ENCODE results near the gene NMNAT2.
"Not testable (repeated sequence)": the region's sequence is repeated elsewhere in the genome, so short reads cannot be mapped to it uniquely, and the experiment has no call there.

The NMNAT2 gene

DNA sequence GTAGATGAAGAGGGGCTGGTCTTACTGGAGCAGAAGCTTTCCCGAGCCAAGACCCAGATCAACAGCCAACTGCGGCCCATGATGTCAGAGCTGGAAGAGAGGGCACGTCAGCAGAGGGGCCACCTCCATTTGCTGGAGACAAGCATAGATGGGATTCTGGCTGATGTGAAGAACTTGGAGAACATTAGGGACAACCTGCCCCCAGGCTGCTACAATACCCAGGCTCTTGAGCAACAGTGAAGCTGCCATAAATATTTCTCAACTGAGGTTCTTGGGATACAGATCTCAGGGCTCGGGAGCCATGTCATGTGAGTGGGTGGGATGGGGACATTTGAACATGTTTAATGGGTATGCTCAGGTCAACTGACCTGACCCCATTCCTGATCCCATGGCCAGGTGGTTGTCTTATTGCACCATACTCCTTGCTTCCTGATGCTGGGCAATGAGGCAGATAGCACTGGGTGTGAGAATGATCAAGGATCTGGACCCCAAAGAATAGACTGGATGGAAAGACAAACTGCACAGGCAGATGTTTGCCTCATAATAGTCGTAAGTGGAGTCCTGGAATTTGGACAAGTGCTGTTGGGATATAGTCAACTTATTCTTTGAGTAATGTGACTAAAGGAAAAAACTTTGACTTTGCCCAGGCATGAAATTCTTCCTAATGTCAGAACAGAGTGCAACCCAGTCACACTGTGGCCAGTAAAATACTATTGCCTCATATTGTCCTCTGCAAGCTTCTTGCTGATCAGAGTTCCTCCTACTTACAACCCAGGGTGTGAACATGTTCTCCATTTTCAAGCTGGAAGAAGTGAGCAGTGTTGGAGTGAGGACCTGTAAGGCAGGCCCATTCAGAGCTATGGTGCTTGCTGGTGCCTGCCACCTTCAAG lies 174.8 kb downstream of the NMNAT2 start:
- TF ChIP-seq, protein P1, sequence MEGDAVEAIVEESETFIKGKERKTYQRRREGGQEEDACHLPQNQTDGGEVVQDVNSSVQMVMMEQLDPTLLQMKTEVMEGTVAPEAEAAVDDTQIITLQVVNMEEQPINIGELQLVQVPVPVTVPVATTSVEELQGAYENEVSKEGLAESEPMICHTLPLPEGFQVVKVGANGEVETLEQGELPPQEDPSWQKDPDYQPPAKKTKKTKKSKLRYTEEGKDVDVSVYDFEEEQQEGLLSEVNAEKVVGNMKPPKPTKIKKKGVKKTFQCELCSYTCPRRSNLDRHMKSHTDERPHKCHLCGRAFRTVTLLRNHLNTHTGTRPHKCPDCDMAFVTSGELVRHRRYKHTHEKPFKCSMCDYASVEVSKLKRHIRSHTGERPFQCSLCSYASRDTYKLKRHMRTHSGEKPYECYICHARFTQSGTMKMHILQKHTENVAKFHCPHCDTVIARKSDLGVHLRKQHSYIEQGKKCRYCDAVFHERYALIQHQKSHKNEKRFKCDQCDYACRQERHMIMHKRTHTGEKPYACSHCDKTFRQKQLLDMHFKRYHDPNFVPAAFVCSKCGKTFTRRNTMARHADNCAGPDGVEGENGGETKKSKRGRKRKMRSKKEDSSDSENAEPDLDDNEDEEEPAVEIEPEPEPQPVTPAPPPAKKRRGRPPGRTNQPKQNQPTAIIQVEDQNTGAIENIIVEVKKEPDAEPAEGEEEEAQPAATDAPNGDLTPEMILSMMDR (IDR thresholded peaks at IDR 0.05; ENCODE audit: insufficient read depth, low read length, missing control alignments), result no peak
- POLR2A ChIA-PET, result no interaction called here
- no peak for DNase-seq (ENCODE audit: low read depth, low spot score)
- CTCF ChIA-PET, result interaction anchor here (1.8 to 5.4 kb wide), 4 partner anchors 8 to 38 kb away, joined by 6 to 36 read pairs (median 15); no protein-coding TSS in a partner anchor
- H3K4me3 ChIP-seq (ENCODE audit: low read depth, low read length), result no peak overlapping the region

- POLR2A ChIA-PET, result no interaction called here
- no peak overlapping the region for H3K4me3 ChIP-seq (ENCODE audit: low read depth, low read length)
- CTCF ChIA-PET, result interaction anchor here (1.2 to 5.4 kb wide), 5 partner anchors 8 to 84 kb away, joined by 3 to 36 read pairs (median 6); no protein-coding TSS in a partner anchor
- TF ChIP-seq, protein P1 (IDR thresholded peaks at IDR 0.05; ENCODE audit: insufficient read depth, low read length, missing control alignments), result no peak
- no peak for DNase-seq (ENCODE audit: low read depth, low spot score)
Measured at GRCh38 chr1:183242556-183242955, 175.6 kb downstream of the NMNAT2 start.

DNA sequence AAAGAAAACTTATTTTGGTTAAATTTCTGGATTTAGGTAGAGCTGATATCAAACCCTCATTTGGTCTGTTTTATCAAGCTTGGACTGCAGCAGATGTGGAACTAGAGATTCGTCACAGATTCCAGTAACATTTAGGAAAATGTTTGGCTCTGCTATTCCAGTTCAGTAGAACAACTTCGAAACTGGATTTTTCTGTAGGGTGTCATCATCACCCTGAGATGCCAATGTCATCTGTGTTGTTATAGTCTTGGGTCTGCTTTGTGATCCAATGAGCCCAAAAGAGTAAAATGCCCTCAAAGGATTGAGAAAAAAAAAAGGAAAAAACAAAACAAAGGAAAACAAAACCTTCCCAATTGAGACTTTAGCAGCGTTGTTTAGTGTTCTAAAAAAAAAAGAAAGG lies 176.7 kb downstream of the NMNAT2 start:
- POLR2A ChIA-PET, result interaction anchor here (0.6 kb wide), 1 partner anchor 144 kb away, joined by 3 read pairs; no protein-coding TSS in a partner anchor
- H3K4me3 ChIP-seq (ENCODE audit: low read depth, low read length), result no peak overlapping the region
- CTCF ChIA-PET, result interaction anchor here (1.0 to 2.7 kb wide), 7 partner anchors 12 to 83 kb away, joined by 3 to 24 read pairs (median 5); no protein-coding TSS in a partner anchor
- TF ChIP-seq, protein P1 (IDR thresholded peaks at IDR 0.05; ENCODE audit: insufficient read depth, low read length, missing control alignments), result no peak
- DNase-seq (ENCODE audit: low read depth, low spot score), result no peak

DNA sequence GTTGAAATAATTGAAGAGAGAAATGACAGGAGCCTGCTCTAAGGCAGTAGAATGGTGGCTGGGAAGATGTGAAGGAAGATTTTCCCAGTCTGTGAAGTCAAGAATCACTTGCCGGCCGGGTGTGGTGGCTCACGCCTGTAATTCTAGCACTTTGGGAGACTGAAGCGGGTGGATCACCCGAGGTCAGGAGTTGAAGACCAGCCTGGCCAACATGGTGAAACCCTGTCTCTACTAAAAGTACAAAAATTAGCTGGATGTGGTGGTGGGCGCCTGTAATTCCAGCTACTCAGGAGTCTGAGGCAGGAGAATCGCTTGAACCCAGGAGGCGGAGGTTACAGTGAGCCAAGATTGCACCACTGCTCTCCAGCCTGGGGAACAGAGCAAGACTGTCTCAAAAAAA lies 177.3 kb downstream of the NMNAT2 start:
- CTCF ChIA-PET, result interaction anchor here (1.0 to 2.7 kb wide), 6 partner anchors 10 to 38 kb away, joined by 3 to 24 read pairs (median 4); no protein-coding TSS in a partner anchor
- H3K4me3 ChIP-seq (ENCODE audit: low read depth, low read length); POLR2A ChIA-PET; DNase-seq (ENCODE audit: low read depth, low spot score): not testable (repeated sequence)

DNA sequence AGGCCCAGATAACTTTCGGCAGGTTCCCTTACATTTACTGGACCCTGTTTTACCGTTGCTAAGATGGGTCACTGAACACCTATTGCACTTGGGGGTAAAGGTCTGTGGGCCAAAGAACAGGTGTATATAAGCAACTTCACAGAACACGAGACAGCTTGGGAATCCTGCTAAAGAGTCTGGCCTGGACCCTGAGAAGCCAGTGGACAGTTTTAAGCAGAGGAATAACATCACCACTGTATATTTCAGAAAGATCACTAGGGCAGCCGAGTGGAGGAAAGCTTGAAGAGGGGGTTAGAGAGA lies 177.7 kb downstream of the NMNAT2 start:
- TF ChIP-seq, protein P1 (IDR thresholded peaks at IDR 0.05; ENCODE audit: insufficient read depth, low read length, missing control alignments), result no peak
- no peak for DNase-seq (ENCODE audit: low read depth, low spot score)
- POLR2A ChIA-PET, result no interaction called here
- no peak overlapping the region for H3K4me3 ChIP-seq (ENCODE audit: low read depth, low read length)
- CTCF ChIA-PET, result interaction anchor here (1.0 to 1.6 kb wide), 7 partner anchors 10 to 216 kb away, joined by 3 to 7 read pairs (median 3); no protein-coding TSS in a partner anchor

DNA sequence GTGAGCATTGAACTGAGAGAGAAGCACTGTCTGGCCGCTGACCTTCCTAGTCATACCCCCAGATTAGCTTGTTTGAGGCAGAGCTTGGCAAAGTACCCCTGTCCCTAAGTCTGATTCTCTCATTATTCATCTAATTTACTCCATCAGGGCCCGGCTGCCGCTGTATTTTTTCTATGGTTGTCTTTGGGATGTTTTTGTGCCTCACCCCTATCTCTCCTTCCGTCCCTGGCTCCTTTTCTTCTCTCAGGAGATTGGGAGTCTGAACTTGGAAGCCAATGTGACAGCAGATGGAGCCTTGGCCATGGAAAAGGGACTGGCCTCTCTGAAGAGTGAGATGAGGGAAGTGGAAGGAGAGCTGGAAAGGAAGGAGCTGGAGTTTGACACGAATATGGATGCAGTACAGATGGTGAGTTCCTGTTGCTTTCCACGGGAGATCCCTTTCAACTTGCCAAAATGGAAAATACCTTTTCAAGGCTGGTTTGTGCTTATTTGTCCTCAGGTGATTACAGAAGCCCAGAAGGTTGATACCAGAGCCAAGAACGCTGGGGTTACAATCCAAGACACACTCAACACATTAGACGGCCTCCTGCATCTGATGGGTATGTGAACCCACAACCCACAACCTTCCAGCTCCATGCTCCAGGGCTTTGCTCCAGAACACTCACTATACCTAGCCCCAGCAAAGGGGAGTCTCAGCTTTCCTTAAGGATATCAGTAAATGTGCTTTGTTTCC lies 178.2 kb downstream of the NMNAT2 start:
- POLR2A ChIA-PET, result no interaction called here
- DNase-seq (ENCODE audit: low read depth, low spot score), result no peak

More for the DNA sequence above, 178.2 kb downstream of the NMNAT2 start:
- CTCF ChIA-PET, result interaction anchor here (1.0 to 3.5 kb wide), 8 partner anchors 8 to 215 kb away, joined by 3 to 25 read pairs (median 4); no protein-coding TSS in a partner anchor
- TF ChIP-seq, protein P1 (IDR thresholded peaks at IDR 0.05; ENCODE audit: insufficient read depth, low read length, missing control alignments), result no peak
- no peak overlapping the region for H3K4me3 ChIP-seq (ENCODE audit: low read depth, low read length)

All from AG04449 (cell line).